Body of pancreas (tissue), 4 donors: ENCODE measurements around the gene DAB1.

Experiments
- POLR2A ChIP-seq, 3 donors: fragments of 450-650 bp; IDR thresholded peaks; one replicate each; pipeline ENCODE4 v1.6.1; 2016; ENCODE audit warnings: antibody characterized with exemption in 3 of 3, mild to moderate bottlenecking in 2 of 3
- TF ChIP-seq, protein P1 (sequence below), 7 experiments: fragments of 450-650 bp in 4 of 7; fragments of 200-600 bp in 3 of 7; sonication (generic) in 3 of 7; IDR thresholded peaks; one replicate each; pipeline ENCODE4 v1.5.1; 2016 to 2019; ENCODE audit warnings: antibody characterized with exemption in 7 of 7

- TF ChIP-seq, protein P1, sequence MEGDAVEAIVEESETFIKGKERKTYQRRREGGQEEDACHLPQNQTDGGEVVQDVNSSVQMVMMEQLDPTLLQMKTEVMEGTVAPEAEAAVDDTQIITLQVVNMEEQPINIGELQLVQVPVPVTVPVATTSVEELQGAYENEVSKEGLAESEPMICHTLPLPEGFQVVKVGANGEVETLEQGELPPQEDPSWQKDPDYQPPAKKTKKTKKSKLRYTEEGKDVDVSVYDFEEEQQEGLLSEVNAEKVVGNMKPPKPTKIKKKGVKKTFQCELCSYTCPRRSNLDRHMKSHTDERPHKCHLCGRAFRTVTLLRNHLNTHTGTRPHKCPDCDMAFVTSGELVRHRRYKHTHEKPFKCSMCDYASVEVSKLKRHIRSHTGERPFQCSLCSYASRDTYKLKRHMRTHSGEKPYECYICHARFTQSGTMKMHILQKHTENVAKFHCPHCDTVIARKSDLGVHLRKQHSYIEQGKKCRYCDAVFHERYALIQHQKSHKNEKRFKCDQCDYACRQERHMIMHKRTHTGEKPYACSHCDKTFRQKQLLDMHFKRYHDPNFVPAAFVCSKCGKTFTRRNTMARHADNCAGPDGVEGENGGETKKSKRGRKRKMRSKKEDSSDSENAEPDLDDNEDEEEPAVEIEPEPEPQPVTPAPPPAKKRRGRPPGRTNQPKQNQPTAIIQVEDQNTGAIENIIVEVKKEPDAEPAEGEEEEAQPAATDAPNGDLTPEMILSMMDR (IDR thresholded peaks at IDR 0.05), result no peak
- no peak for TF ChIP-seq POLR2A (IDR thresholded peaks at IDR 0.05)
Observed at GRCh38 chr1:57013522-57013921, 410.3 kb downstream of the DAB1 start.
